Liver (tissue), 9 donors: ENCODE results near the gene PHLPP1. TPM values are rescaled to one million over a fixed set of nuclear protein-coding genes. Genes with fewer than 3 reads are reported as not detected.

ENCODE experiments used
- DNase-seq: peaks from one replicate; pipeline ENCODE4 v3.0.0-alpha.2; 2017; ENCODE audit warnings: low spot score
- H3K27ac ChIP-seq, 2 donors: one replicate each; pipeline ENCODE4 v1.7.0; 2013; ENCODE audit warnings: inconsistent platforms in 2 of 2, low read length in 2 of 2, control low read depth in 1 of 2, low read depth in 1 of 2, mild to moderate bottlenecking in 1 of 2
- H3K27me3 ChIP-seq, 4 donors: one replicate each; pipeline versions ENCODE4 v1.6.1 to v1.7.0; 2013; ENCODE audit warnings: low read length in 3 of 4, inconsistent platforms in 1 of 4, mild to moderate bottlenecking in 1 of 4, moderate library complexity in 1 of 4; ENCODE audit not compliant: control insufficient read depth in 4 of 4, insufficient read depth in 4 of 4
- H3K36me3 ChIP-seq, 4 donors: one replicate each; pipeline versions ENCODE4 v1.6.1 to v1.7.0; 2013; ENCODE audit warnings: low read length in 3 of 4, mild to moderate bottlenecking in 3 of 4, low read depth in 1 of 4, moderate library complexity in 1 of 4; ENCODE audit not compliant: control insufficient read depth in 4 of 4, insufficient read depth in 3 of 4
- H3K4me1 ChIP-seq, 4 donors: one replicate each; pipeline versions ENCODE4 v1.6.1 to v1.7.0; 2013; ENCODE audit warnings: low read length in 3 of 4, mild to moderate bottlenecking in 3 of 4, moderate library complexity in 1 of 4; ENCODE audit not compliant: control insufficient read depth in 4 of 4, insufficient read depth in 4 of 4
- H3K4me3 ChIP-seq, 3 donors: one replicate each; pipeline versions ENCODE4 v1.6.1 to v1.7.0; 2013; ENCODE audit warnings: low read length in 3 of 3, control low read depth in 1 of 3, low read depth in 1 of 3, mild to moderate bottlenecking in 1 of 3
- H3K9ac ChIP-seq, 2 donors: one replicate each; pipeline ENCODE4 v1.7.0; 2013; ENCODE audit warnings: low read length in 2 of 2, mild to moderate bottlenecking in 2 of 2, moderate library complexity in 2 of 2, control low read depth in 1 of 2, low read depth in 1 of 2
- H3K9me3 ChIP-seq, 4 donors: one replicate each; pipeline versions ENCODE4 v1.6.1 to v1.7.0; 2013; ENCODE audit warnings: low read length in 3 of 4; ENCODE audit not compliant: control insufficient read depth in 4 of 4
- EGR1 ChIP-seq, 2 donors: IDR thresholded peaks; 2 replicates each; pipeline ENCODE4 v1.6.1; 2016 to 2018; ENCODE audit warnings: antibody characterized with exemption in 2 of 2, low read depth in 2 of 2
- FOXA1 ChIP-seq: IDR thresholded peaks from 2 replicates; pipeline ENCODE4 v1.6.1; 2016; ENCODE audit warnings: antibody characterized with exemption
- GABPA ChIP-seq, 2 donors: IDR thresholded peaks in 1 of 2; conservative IDR thresholded peaks in 1 of 2; 2 replicates each; pipeline ENCODE4 v1.6.1; 2016; ENCODE audit warnings: antibody characterized with exemption in 2 of 2, mild to moderate bottlenecking in 1 of 2, moderate library complexity in 1 of 2
- HNF4A ChIP-seq, 2 donors: conservative IDR thresholded peaks; 2 replicates each; pipeline ENCODE4 v1.6.1; 2016; ENCODE audit warnings: antibody characterized with exemption in 2 of 2, mild to moderate bottlenecking in 2 of 2
- HNF4G ChIP-seq: IDR thresholded peaks from 2 replicates; pipeline ENCODE4 v1.6.1; 2016; ENCODE audit warnings: antibody characterized with exemption
- NR2F2 ChIP-seq: IDR thresholded peaks from 2 replicates; pipeline ENCODE4 v1.6.1; 2016; ENCODE audit warnings: antibody characterized with exemption
- RXRA ChIP-seq, 2 donors: IDR thresholded peaks; 2 replicates each; pipeline ENCODE4 v1.6.1; 2017 to 2018; ENCODE audit warnings: antibody characterized with exemption in 2 of 2, mild to moderate bottlenecking in 1 of 2
- SP1 ChIP-seq: IDR thresholded peaks from 2 replicates; pipeline ENCODE4 v1.6.1; 2018; ENCODE audit warnings: antibody characterized with exemption, mild to moderate bottlenecking
- YY1 ChIP-seq: IDR thresholded peaks from 2 replicates; pipeline ENCODE4 v1.6.1; 2016; ENCODE audit warnings: antibody characterized with exemption, mild to moderate bottlenecking
- WGBS: extraction: QIAGEN DNeasy Blood & Tissue Kit; methylation state at CpG from one replicate; pipeline ENCODE4 v1.1.7; 2013; 5-methylcytosine and 5-hydroxymethylcytosine counted together
- polyA plus RNA-seq, 2 donors: library from polyadenylated mRNA; stranded (reverse) in 1 of 2; unstranded in 1 of 2; fragments of 200-250 nt in 1 of 2; fragments of >200 nt in 1 of 2; fragmentation: Nextera tagmentation in 1 of 2; extraction: Ambion mirVana in 1 of 2; gene quantifications; one replicate each; pipeline versions ENCODE4 v1.2.1 to v1.2.3, GENCODE V29; 2013 to 2015
- total RNA-seq, 2 donors: library from RNA; depleted of rRNA; stranded (reverse); fragments of >200 nt; gene quantifications; one replicate each; pipeline ENCODE4 v1.2.3, GENCODE V29; 2014
- TF ChIP-seq, protein P1 (sequence below): IDR thresholded peaks from 2 replicates; pipeline ENCODE4 v1.6.1; 2016; ENCODE audit warnings: antibody characterized with exemption
- TF ChIP-seq, protein P2 (sequence below): fragments of 150-350 bp; IDR thresholded peaks from 2 replicates; pipeline ENCODE4 v1.5.1; 2017; ENCODE audit warnings: improper control_type of control experiment, low read depth, low read length; ENCODE audit not compliant: missing input control
- TF ChIP-seq, protein P3 (sequence below): IDR thresholded peaks from 2 replicates; pipeline ENCODE4 v1.6.1; 2016; ENCODE audit warnings: antibody characterized with exemption, mild to moderate bottlenecking
- TF ChIP-seq, protein P4 (sequence below): IDR thresholded peaks from 2 replicates; pipeline ENCODE4 v1.6.1; 2016; ENCODE audit warnings: antibody characterized with exemption
- donor health status: healthy.
- donor health status: healthy.
- donor health status: healthy.
- donor health status: healthy.
- donor health status: healthy.

The PHLPP1 gene
- total and polyA plus RNA-seq, 4 donors = 4.2 to 14.5 (median 8.6) TPM

DNA sequence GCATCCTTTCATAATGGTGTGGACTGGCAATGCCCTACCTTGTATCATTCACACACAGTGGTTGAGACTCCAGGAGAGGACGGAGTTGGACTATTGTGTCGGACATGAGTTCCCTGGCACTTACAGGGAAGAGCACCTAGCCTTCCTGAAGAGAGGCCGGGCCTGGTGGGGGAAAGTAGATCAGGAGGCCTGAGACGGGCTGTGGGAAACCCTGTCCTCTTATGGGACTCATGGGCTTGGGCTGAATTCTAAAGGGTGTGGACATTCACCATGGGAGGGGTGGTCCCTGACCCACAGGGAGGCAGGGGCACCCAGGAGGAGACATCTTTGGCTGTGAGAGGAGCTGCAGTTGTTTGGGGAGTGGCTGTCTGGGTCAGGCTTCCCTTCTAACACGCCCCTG, 286.5 kb downstream of the PHLPP1 start:
- no peaks in the 10 kb centered on the region for H3K27me3 ChIP-seq
- DNase-seq = no peak
- no peaks in the 10 kb centered on the region for H3K36me3 ChIP-seq
- no peak overlapping the region for H3K9ac ChIP-seq
- H3K4me1 ChIP-seq = peaks cover 0 to 4% (median 2%) of the 10 kb centered on the region in 4 donors
- H3K4me3 ChIP-seq = no peak overlapping the region
- H3K9me3 ChIP-seq = no peaks in the 10 kb centered on the region
- no peak overlapping the region for H3K27ac ChIP-seq
- WGBS = 96% methylated on average over 5 of the region's 5 CpGs
- TF ChIP-seq GABPA (IDR thresholded peaks at IDR 0.05 in 1 of 2, conservative IDR thresholded peaks at IDR 0.05 in 1 of 2) (no peak), EGR1 (IDR thresholded peaks at IDR 0.05; ENCODE audit: low read depth in 2 of 2) (no peak), RXRA (IDR thresholded peaks at IDR 0.05) (no peak), SP1 (no peak), FOXA1 (no peak)
- TF ChIP-seq, protein P1, sequence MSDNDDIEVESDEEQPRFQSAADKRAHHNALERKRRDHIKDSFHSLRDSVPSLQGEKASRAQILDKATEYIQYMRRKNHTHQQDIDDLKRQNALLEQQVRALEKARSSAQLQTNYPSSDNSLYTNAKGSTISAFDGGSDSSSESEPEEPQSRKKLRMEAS = no peak

DNA sequence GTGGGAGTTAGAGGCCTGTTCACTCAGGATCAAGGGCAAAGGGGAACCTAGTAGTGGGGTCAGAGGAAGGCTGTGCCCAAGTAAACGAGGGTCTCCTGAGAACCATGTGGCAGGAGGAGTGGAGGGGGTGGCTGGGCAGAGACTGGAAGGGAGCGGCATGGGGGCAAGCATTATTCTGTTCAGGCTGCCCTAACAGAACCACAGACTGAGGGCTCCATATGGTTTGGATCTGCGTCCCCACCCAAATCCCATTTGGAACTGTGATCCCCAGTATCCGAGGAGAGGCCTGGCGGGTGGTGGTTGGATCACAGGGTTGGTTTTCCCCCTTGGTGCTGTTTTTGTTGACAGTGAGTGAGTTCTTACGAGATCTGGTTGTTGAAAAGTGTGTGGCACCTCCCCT, 287.0 kb downstream of the PHLPP1 start:
- H3K4me3 ChIP-seq = no peak overlapping the region

More for the DNA sequence above, 287.0 kb downstream of the PHLPP1 start:
- Histone ChIP-seq H3K4me1 (peaks cover 0 to 4% (median 2%) of the 10 kb centered on the region in 4 donors), H3K9me3 (no peaks in the 10 kb centered on the region), H3K27ac (no peak overlapping the region), H3K27me3 (no peaks in the 10 kb centered on the region), H3K9ac (no peak overlapping the region), H3K36me3 (no peaks in the 10 kb centered on the region)
- no peak for TF ChIP-seq FOXA1
- TF ChIP-seq SP1 = no peak
- TF ChIP-seq, protein P1 = no peak
- no peak for TF ChIP-seq HNF4G
- TF ChIP-seq HNF4A (conservative IDR thresholded peaks at IDR 0.05) = no peak
- TF ChIP-seq, protein P2, sequence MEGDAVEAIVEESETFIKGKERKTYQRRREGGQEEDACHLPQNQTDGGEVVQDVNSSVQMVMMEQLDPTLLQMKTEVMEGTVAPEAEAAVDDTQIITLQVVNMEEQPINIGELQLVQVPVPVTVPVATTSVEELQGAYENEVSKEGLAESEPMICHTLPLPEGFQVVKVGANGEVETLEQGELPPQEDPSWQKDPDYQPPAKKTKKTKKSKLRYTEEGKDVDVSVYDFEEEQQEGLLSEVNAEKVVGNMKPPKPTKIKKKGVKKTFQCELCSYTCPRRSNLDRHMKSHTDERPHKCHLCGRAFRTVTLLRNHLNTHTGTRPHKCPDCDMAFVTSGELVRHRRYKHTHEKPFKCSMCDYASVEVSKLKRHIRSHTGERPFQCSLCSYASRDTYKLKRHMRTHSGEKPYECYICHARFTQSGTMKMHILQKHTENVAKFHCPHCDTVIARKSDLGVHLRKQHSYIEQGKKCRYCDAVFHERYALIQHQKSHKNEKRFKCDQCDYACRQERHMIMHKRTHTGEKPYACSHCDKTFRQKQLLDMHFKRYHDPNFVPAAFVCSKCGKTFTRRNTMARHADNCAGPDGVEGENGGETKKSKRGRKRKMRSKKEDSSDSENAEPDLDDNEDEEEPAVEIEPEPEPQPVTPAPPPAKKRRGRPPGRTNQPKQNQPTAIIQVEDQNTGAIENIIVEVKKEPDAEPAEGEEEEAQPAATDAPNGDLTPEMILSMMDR = no peak
- TF ChIP-seq, protein P3, sequence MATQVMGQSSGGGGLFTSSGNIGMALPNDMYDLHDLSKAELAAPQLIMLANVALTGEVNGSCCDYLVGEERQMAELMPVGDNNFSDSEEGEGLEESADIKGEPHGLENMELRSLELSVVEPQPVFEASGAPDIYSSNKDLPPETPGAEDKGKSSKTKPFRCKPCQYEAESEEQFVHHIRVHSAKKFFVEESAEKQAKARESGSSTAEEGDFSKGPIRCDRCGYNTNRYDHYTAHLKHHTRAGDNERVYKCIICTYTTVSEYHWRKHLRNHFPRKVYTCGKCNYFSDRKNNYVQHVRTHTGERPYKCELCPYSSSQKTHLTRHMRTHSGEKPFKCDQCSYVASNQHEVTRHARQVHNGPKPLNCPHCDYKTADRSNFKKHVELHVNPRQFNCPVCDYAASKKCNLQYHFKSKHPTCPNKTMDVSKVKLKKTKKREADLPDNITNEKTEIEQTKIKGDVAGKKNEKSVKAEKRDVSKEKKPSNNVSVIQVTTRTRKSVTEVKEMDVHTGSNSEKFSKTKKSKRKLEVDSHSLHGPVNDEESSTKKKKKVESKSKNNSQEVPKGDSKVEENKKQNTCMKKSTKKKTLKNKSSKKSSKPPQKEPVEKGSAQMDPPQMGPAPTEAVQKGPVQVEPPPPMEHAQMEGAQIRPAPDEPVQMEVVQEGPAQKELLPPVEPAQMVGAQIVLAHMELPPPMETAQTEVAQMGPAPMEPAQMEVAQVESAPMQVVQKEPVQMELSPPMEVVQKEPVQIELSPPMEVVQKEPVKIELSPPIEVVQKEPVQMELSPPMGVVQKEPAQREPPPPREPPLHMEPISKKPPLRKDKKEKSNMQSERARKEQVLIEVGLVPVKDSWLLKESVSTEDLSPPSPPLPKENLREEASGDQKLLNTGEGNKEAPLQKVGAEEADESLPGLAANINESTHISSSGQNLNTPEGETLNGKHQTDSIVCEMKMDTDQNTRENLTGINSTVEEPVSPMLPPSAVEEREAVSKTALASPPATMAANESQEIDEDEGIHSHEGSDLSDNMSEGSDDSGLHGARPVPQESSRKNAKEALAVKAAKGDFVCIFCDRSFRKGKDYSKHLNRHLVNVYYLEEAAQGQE = no peak
- TF ChIP-seq YY1 = no peak
- no peak for TF ChIP-seq NR2F2
- TF ChIP-seq EGR1 (IDR thresholded peaks at IDR 0.05; ENCODE audit: low read depth in 2 of 2) = no peak
- TF ChIP-seq, protein P4, sequence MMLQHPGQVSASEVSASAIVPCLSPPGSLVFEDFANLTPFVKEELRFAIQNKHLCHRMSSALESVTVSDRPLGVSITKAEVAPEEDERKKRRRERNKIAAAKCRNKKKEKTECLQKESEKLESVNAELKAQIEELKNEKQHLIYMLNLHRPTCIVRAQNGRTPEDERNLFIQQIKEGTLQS = no peak
- no peak for TF ChIP-seq RXRA (IDR thresholded peaks at IDR 0.05)
- WGBS = 95% methylated on average over 6 of the region's 6 CpGs
- no peak for DNase-seq
